ENCODE data around the gene ADGRG1.

DNA sequence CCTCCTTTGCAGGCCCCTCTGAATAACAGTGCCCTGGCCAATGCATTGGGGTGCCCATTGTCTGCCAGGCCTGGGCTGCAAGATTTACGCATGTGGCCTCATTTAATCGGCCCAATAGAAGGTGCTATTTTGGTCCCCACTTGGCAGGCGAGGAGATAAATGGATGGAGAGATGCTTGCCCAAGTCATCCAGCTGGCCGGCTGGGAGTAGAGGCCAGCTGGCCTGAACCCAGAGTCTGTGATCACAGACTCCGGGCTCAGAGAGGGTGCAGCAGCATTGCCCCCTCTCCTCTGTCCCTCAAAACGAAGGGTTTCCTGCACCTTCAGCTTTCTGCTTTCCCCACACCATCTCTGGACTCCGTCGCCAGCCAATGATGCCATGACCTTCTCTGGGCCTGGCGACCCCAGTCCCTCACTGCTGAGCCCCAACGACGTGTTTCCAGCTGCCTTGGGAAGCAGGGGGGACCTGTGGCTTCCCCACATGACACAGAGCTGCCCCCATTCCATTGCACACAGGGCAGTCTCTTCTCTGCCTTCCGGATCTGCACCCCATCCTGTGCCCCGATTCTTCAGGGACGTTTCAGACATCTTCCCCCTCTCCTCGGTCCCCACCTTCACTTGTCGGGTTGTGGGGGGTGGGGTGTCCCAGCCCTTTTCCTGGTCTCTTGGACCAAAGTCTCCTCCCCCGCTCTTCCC lies 3.5 kb upstream of the ADGRG1 start:
- TF ChIP-seq POLR2AphosphoS5 (IDR thresholded peaks at IDR 0.05; ENCODE audit: borderline replicate concordance, low read depth, low read length) (no peak), EZH2 (IDR thresholded peaks at IDR 0.05) (no peak)
